Uterus (tissue), 4 donors: ENCODE measurements around the gene CCNB3. TPM values are rescaled to one million over a fixed set of nuclear protein-coding genes. Genes with fewer than 3 reads are reported as not detected.
A peak's percentile ranks its signal among the peaks of the same experiment; 100 is the strongest.
"Not testable (repeated sequence)": the region's sequence is repeated elsewhere in the genome, so short reads cannot be mapped to it uniquely, and the experiment has no call there.

Experiments
- DNase-seq, 2 donors: peaks; one replicate each; pipeline ENCODE4 v3.0.0-alpha.2; 2019 to 2020
- H3K27ac ChIP-seq, 2 donors: fragments of 200-600 bp; sonication (generic); 1 replicate in 1 of 2; 2 replicates in 1 of 2; pipeline ENCODE4 v1.5.1; 2016 to 2018
- H3K27me3 ChIP-seq, 2 donors: fragments of 200-600 bp; sonication (generic); one replicate each; pipeline ENCODE4 v1.5.1; 2018 to 2019; ENCODE audit warnings: control low read depth in 1 of 2
- H3K36me3 ChIP-seq, 2 donors: fragments of 200-600 bp; sonication (generic); one replicate each; pipeline ENCODE4 v1.5.1; 2019; ENCODE audit warnings: control low read depth in 1 of 2
- H3K4me1 ChIP-seq, 2 donors: fragments of 200-600 bp; sonication (generic); one replicate each; pipeline ENCODE4 v1.5.1; 2018 to 2019; ENCODE audit warnings: control low read depth in 1 of 2
- H3K4me3 ChIP-seq, 2 donors: fragments of 200-600 bp; sonication (generic); 1 replicate in 1 of 2; 2 replicates in 1 of 2; pipeline ENCODE4 v1.5.1; 2018 to 2019; ENCODE audit warnings: mild to moderate bottlenecking in 1 of 2
- H3K9me3 ChIP-seq, 2 donors: fragments of 200-600 bp; sonication (generic); one replicate each; pipeline ENCODE4 v1.5.1; 2019; ENCODE audit warnings: control low read depth in 1 of 2
- POLR2A ChIP-seq, 2 donors: fragments of 450-650 bp; IDR thresholded peaks; one replicate each; pipeline ENCODE4 v1.6.1; 2016; ENCODE audit warnings: antibody characterized with exemption in 2 of 2, mild to moderate bottlenecking in 1 of 2, moderate library complexity in 1 of 2
- intact Hi-C: fragments of 100-400 bp; cut with DNase I; formaldehyde crosslinking; loops from one replicate; pipeline ENCODE4 v1.15.1; 2023; ENCODE audit warnings: low total_unique reads
- total RNA-seq, 4 donors: library from RNA; depleted of rRNA in 3 of 4; stranded (reverse); fragments of >200 nt in 3 of 4; gene quantifications; one replicate each; pipeline versions ENCODE4 v1.1.0 to v1.2.4, GENCODE V29; 2014 to 2023
- TF ChIP-seq, protein P1 (sequence below), 4 experiments: fragments of 200-600 bp in 2 of 4; fragments of 450-650 bp in 2 of 4; sonication (generic) in 2 of 4; IDR thresholded peaks; one replicate each; pipeline ENCODE4 v1.5.1; 2016 to 2019; ENCODE audit warnings: antibody characterized with exemption in 4 of 4, mild to moderate bottlenecking in 2 of 4, moderate library complexity in 1 of 4
- donor health status: DM: yes; HTN: yes; CAD: no.

CCNB3 gene
- total RNA-seq, 4 donors from 2014 or later = 0.09 to 0.48 (median 0.26) TPM; not detected in 1

DNA sequence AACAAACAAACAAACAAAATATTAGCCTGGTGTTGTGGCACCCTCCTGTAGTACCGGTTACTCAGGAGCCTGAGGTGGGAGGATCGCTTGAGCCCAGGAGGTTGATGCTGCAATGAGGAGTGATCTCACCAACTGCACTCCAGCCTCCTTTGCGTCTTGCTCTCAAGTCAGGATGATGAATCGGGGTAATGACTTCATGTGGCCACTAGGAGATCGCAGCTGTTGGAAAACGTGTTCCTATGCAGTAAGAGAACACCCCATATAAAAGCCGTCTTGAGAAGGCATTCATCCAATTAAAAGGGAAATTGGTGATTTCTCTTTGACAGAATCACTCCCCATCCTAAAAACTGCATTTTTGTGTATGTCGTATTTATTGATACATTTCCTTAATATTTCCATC, 6.9 kb downstream of the CCNB3 start:
- TF ChIP-seq POLR2A (IDR thresholded peaks at IDR 0.05) = no peak
- TF ChIP-seq, protein P1, sequence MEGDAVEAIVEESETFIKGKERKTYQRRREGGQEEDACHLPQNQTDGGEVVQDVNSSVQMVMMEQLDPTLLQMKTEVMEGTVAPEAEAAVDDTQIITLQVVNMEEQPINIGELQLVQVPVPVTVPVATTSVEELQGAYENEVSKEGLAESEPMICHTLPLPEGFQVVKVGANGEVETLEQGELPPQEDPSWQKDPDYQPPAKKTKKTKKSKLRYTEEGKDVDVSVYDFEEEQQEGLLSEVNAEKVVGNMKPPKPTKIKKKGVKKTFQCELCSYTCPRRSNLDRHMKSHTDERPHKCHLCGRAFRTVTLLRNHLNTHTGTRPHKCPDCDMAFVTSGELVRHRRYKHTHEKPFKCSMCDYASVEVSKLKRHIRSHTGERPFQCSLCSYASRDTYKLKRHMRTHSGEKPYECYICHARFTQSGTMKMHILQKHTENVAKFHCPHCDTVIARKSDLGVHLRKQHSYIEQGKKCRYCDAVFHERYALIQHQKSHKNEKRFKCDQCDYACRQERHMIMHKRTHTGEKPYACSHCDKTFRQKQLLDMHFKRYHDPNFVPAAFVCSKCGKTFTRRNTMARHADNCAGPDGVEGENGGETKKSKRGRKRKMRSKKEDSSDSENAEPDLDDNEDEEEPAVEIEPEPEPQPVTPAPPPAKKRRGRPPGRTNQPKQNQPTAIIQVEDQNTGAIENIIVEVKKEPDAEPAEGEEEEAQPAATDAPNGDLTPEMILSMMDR (IDR thresholded peaks at IDR 0.05) = peak in 1 of 4 experiments; percentile 25
- no peaks in the 10 kb centered on the region for H3K4me1 ChIP-seq
- H3K4me3 ChIP-seq = no peak overlapping the region
- H3K27me3 ChIP-seq = no peaks in the 10 kb centered on the region
- no peaks in the 10 kb centered on the region for H3K9me3 ChIP-seq
- no peaks in the 10 kb centered on the region for H3K36me3 ChIP-seq
- no peak overlapping the region for H3K27ac ChIP-seq
- intact Hi-C loops = no loop called here
- no peak for DNase-seq

DNA sequence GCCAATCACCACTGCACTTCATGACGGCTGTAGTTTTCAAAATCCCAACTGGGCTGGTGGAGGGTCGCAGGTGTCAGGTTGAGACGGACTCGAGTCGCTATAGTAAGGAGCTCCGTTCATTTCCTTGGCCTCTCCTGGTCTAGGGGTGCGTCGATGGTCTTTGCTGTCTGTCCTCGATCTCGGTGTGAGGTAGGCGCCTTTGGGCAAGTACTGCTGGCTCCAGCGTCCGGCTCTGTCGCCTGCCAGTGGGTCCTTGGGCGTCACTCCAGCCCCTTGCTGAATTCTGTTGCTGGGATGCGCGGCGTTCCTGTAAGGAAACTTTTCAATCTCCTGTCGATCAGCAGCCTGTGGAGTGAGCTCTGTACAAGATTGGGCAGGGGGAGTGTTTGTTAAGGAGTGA, 76.7 kb downstream of the CCNB3 start:
- H3K27me3 ChIP-seq = no peaks in the 10 kb centered on the region
- H3K9me3 ChIP-seq = no peaks in the 10 kb centered on the region
- DNase-seq = no peak
- no peaks in the 10 kb centered on the region for H3K4me1 ChIP-seq
- TF ChIP-seq POLR2A (IDR thresholded peaks at IDR 0.05) = no peak
- TF ChIP-seq, protein P1 (IDR thresholded peaks at IDR 0.05) = no peak
- intact Hi-C loops = no loop called here
- H3K36me3 ChIP-seq = no peaks in the 10 kb centered on the region
- no peak overlapping the region for H3K4me3 ChIP-seq
- no peak overlapping the region for H3K27ac ChIP-seq

DNA sequence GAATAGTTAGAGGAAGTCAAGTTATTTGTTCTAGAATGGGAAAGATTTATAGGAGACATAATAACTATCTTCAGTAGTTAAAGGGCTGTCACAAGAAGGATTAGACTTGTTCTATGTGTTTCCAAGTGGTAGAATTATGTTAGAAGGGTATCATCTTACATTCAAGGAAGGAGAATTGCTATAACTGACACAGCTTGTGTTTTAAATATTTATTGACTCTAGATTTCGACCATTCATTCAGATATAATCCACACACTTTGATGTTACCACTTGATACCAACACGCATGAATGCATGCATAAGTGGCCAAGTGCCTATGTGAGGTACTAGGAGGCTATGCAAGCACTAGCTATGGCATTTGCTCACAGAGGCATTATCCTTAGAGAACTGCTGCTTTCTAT, 122.7 kb downstream of the CCNB3 start:
- DNase-seq = no peak
- no peak overlapping the region for H3K4me3 ChIP-seq
- H3K4me1 ChIP-seq = no peaks in the 10 kb centered on the region
- H3K36me3 ChIP-seq = no peaks in the 10 kb centered on the region
- H3K9me3 ChIP-seq = no peaks in the 10 kb centered on the region
- intact Hi-C loops = no loop called here
- no peak for TF ChIP-seq POLR2A (IDR thresholded peaks at IDR 0.05)
- TF ChIP-seq, protein P1 (IDR thresholded peaks at IDR 0.05) = no peak
- H3K27me3 ChIP-seq = no peaks in the 10 kb centered on the region
- no peak overlapping the region for H3K27ac ChIP-seq

DNA sequence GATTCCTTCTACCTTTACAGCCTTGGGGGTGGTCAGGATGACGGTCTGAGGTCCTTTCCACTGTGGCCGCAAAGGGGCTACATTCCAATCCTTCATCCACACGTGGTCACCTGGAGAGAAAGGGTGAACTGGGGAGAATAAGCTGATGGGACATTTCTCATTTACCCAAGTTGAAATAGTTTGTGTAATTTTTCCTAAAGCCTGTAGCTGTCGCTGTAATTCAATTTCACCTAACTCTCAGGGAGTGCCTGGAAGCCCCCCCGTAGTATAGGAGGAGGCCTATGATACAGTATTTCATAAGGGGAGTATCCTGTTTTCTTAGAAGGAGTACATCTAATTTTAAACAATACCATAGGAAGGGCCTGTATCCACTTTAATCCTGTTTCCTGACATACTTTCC, 128.1 kb downstream of the CCNB3 start:
- H3K27ac ChIP-seq, DNase-seq, H3K9me3 ChIP-seq, H3K27me3 ChIP-seq, H3K36me3 ChIP-seq, H3K4me3 ChIP-seq, H3K4me1 ChIP-seq, intact Hi-C loops: not testable (repeated sequence)

DNA sequence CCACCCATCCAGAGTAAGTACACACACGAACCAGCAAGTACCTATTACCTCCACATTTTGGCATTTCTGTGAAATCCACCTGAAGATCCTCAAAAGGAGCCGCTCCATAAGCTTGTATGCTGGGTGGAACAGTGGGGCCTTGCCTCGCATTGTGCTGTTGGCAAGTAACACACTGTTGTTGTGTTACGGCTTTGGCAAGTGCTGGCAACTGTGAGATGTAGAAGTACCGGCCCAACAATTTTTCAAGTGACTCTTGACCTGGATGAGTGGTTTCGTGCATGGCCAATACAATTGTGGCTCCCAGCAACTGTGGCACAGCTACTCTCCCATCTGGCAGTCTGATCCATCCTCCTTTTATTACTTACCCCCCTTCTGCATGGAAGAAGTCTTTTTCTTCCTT, 128.7 kb downstream of the CCNB3 start:
- intact Hi-C loops = no loop called here
- no peak for TF ChIP-seq POLR2A (IDR thresholded peaks at IDR 0.05)
- TF ChIP-seq, protein P1 (IDR thresholded peaks at IDR 0.05) = no peak
- Histone ChIP-seq H3K27ac (no peak overlapping the region), H3K4me1 (no peaks in the 10 kb centered on the region), H3K36me3 (no peaks in the 10 kb centered on the region), H3K27me3 (no peaks in the 10 kb centered on the region), H3K9me3 (no peaks in the 10 kb centered on the region), H3K4me3 (no peak overlapping the region)
- DNase-seq = no peak

DNA sequence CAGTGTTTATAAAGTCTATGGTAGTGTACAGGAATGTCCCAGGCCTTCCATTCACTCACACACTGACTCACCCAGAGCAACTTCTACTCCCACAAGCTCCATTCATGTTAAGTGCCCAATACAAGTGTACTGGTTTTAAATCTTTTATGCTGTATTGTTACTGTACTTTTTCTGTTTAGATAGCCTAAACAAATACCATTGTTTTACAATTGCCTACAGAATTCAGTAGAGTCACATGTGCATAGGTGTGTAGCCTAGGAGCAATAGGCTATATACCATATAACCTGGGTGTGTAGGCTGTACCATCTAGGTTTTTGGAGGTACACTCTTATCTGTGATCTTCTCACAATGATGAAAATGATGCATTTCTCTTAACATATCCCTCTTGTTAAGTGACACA, 139.4 kb downstream of the CCNB3 start:
- H3K36me3 ChIP-seq = no peaks in the 10 kb centered on the region
- no peak overlapping the region for H3K4me3 ChIP-seq
- intact Hi-C loops = no loop called here
- no peak for DNase-seq
- H3K4me1 ChIP-seq = no peaks in the 10 kb centered on the region
- no peak for TF ChIP-seq POLR2A (IDR thresholded peaks at IDR 0.05)
- TF ChIP-seq, protein P1 (IDR thresholded peaks at IDR 0.05) = no peak
- H3K27ac ChIP-seq = no peak overlapping the region
- no peaks in the 10 kb centered on the region for H3K27me3 ChIP-seq
- no peaks in the 10 kb centered on the region for H3K9me3 ChIP-seq
